HCT116 (cell line): ENCODE results near the gene APBA2. TPM values are rescaled to one million over a fixed set of nuclear protein-coding genes. Genes with fewer than 3 reads are reported as not detected.

Experiments used
- ATAC-seq: fragments of 200-7000 bp; cut with Tn5 transposase; 2 replicates; pipeline ENCODE4 v1.9.1; 2020; ENCODE audit warnings: mild to moderate bottlenecking, moderate library complexity
- BruUV-seq: library from RNA; stranded (reverse); fragments of 400-500 nt; replicated peaks from 2 replicates; lab custom pipeline; 2021; lab: Mats Ljungman, UMichigan
- CTCF ChIA-PET: fragments of 300-600 bp; sonication (Branson Sonifier 250); formaldehyde crosslinking; loops from one replicate; lab custom pipeline; 2021; ENCODE audit warnings: antibody characterized with exemption; lab: Charles Lee
- POLR2A ChIA-PET: fragments of 300-600, 350-600 bp; sonication (Branson Sonifier 250); formaldehyde crosslinking; loops from one replicate; lab custom pipeline; 2021; ENCODE audit warnings: antibody characterized with exemption; lab: Charles Lee
- RAD21 ChIA-PET, 2 experiments: fragments of 300-600 bp; sonication (Branson Sonifier 250); formaldehyde crosslinking; loops; one replicate each; lab custom pipeline; 2023; ENCODE audit warnings: low total read pairs in 2 of 2; ENCODE audit not compliant: uncharacterized antibody in 2 of 2, unreplicated experiment in 2 of 2, low non-redundant PET in 1 of 2; lab: Charles Lee
- DNase-seq: peaks from one replicate; pipeline ENCODE4 v3.0.0-alpha.2; 2010; ENCODE audit warnings: low read depth, low spot score
- H2AFZ ChIP-seq: fragments of 200-600 bp; shearing (Covaris generic), sonication (generic); 2 replicates; pipeline ENCODE4 v1.6.1; 2017; ENCODE audit warnings: low read depth, mixed run types, mixed read lengths, antibody characterized with exemption, low read length; ENCODE audit not compliant: poor library complexity, severe bottlenecking
- H3K27ac ChIP-seq: 2 replicates; pipeline ENCODE4 v1.5.1; 2012; ENCODE audit warnings: low read depth, low read length
- H3K27me3 ChIP-seq: fragments of 200-600 bp; sonication (generic); 2 replicates; pipeline ENCODE4 v1.6.1; 2016; ENCODE audit warnings: mixed run types, low read length, mixed read lengths; ENCODE audit not compliant: insufficient read depth
- H3K36me3 ChIP-seq, 2 experiments: fragments of 200-500 bp in 1 of 2; fragments of 200-600 bp in 1 of 2; sonication (Bioruptor generic) in 1 of 2; sonication (generic) in 1 of 2; 2 replicates each; pipeline versions ENCODE4 v1.5.1 to v1.6.1; 2014 to 2016; ENCODE audit warnings: low read length in 2 of 2, inconsistent platforms in 1 of 2, mixed read lengths in 1 of 2, mixed run types in 1 of 2; ENCODE audit not compliant: insufficient read depth in 2 of 2, control insufficient read depth in 1 of 2
- H3K4me1 ChIP-seq, 2 experiments: fragments of 200-600 bp in 1 of 2; sonication (generic) in 1 of 2; 2 replicates each; pipeline versions ENCODE4 v1.5.1 to v1.6.1; 2012 to 2017; ENCODE audit warnings: low read length in 2 of 2, inconsistent platforms in 1 of 2, mild to moderate bottlenecking in 1 of 2, mixed read lengths in 1 of 2, mixed run types in 1 of 2, moderate library complexity in 1 of 2; ENCODE audit not compliant: insufficient read depth in 2 of 2, control insufficient read depth in 1 of 2
- H3K4me2 ChIP-seq: fragments of 200-600 bp; sonication (generic); 2 replicates; pipeline ENCODE4 v1.6.1; 2017; ENCODE audit warnings: mixed run types, low read length, mixed read lengths
- H3K4me3 ChIP-seq, 2 experiments: fragments of 200-600 bp in 1 of 2; sonication (generic) in 1 of 2; replicated peaks in 1 of 2; 2 replicates each; pipeline ENCODE4 v1.5.1; 2011 to 2016; ENCODE audit warnings: low read length in 2 of 2, control low read depth in 1 of 2, low read depth in 1 of 2, mild to moderate bottlenecking in 1 of 2, mixed read lengths in 1 of 2, mixed run types in 1 of 2
- H3K79me2 ChIP-seq: fragments of 200-600 bp; sonication (generic); 2 replicates; pipeline ENCODE4 v1.6.1; 2017; ENCODE audit warnings: mild to moderate bottlenecking, mixed run types, low read length, moderate library complexity, mixed read lengths; ENCODE audit not compliant: insufficient read depth
- H3K9ac ChIP-seq: fragments of 200-600 bp; sonication (generic); 2 replicates; pipeline ENCODE4 v1.6.1; 2016; ENCODE audit warnings: low read length, mixed read lengths
- H3K9me2 ChIP-seq: fragments of 200-600 bp; sonication (generic), shearing (Covaris generic); 2 replicates; pipeline ENCODE4 v1.6.1; 2017; ENCODE audit warnings: mixed run types, mild to moderate bottlenecking, moderate library complexity; ENCODE audit not compliant: insufficient read depth
- H3K9me3 ChIP-seq, 2 experiments: fragments of 200-500 bp in 1 of 2; fragments of 200-600 bp in 1 of 2; sonication (Bioruptor generic) in 1 of 2; sonication (generic) in 1 of 2; 2 replicates each; pipeline ENCODE4 v1.6.1; 2014 to 2017; ENCODE audit warnings: low read length in 2 of 2, mixed read lengths in 2 of 2, inconsistent platforms in 1 of 2, low read depth in 1 of 2, mild to moderate bottlenecking in 1 of 2, mixed run types in 1 of 2, moderate library complexity in 1 of 2; ENCODE audit not compliant: control insufficient read depth in 1 of 2, insufficient read depth in 1 of 2
- H4K20me1 ChIP-seq: fragments of 200-600 bp; sonication (generic), shearing (Covaris generic); 2 replicates; pipeline ENCODE4 v1.6.1; 2017; ENCODE audit warnings: mixed run types, mild to moderate bottlenecking, moderate library complexity; ENCODE audit not compliant: insufficient read depth
- CEBPB ChIP-seq: IDR thresholded peaks from 2 replicates; pipeline ENCODE4 v1.6.1; 2012; ENCODE audit warnings: low read depth
- ELF1 ChIP-seq: IDR thresholded peaks from 2 replicates; pipeline ENCODE4 v1.6.1; 2012; ENCODE audit warnings: low read depth, borderline replicate concordance
- EZH2phosphoT487 ChIP-seq: fragments of 200-600 bp; IDR thresholded peaks from 2 replicates; pipeline ENCODE4 v1.6.1; 2018; ENCODE audit warnings: antibody characterized with exemption, borderline replicate concordance
- FOSL1 ChIP-seq: IDR thresholded peaks from 2 replicates; pipeline ENCODE4 v1.6.1; 2012; ENCODE audit warnings: low read depth
- POLR2A ChIP-seq: IDR thresholded peaks from 2 replicates; pipeline ENCODE4 v1.7.0; 2011; ENCODE audit warnings: borderline replicate concordance; ENCODE audit not compliant: insufficient read depth, insufficient read length; ENCODE audit errors: extremely low read depth
- POLR2AphosphoS5 ChIP-seq: IDR thresholded peaks from 2 replicates; pipeline ENCODE4 v1.6.1; 2011; ENCODE audit warnings: mild to moderate bottlenecking, low read depth, low read length, moderate library complexity
- RAD21 ChIP-seq: IDR thresholded peaks from 2 replicates; pipeline ENCODE4 v1.6.1; 2012; ENCODE audit warnings: low read depth, mild to moderate bottlenecking
- SP1 ChIP-seq: IDR thresholded peaks from 2 replicates; pipeline ENCODE4 v1.6.1; 2012; ENCODE audit warnings: low read depth
- TCF7L2 ChIP-seq: IDR thresholded peaks from 2 replicates; pipeline ENCODE4 v1.7.0; 2011; ENCODE audit warnings: borderline replicate concordance, inconsistent platforms; ENCODE audit not compliant: insufficient read depth, insufficient read length; ENCODE audit errors: extremely low read depth
- ZFX ChIP-seq: fragments of 450-650 bp; IDR thresholded peaks from 2 replicates; pipeline ENCODE4 v1.6.1; 2017
- ZNF274 ChIP-seq: fragments of 200-500 bp; sonication (Bioruptor generic); IDR thresholded peaks from 2 replicates; pipeline ENCODE4 v1.6.1; 2014; ENCODE audit warnings: mild to moderate bottlenecking, low read depth, low read length, inconsistent platforms
- intact Hi-C: fragments of 100-400 bp; cut with micrococcal nuclease; formaldehyde crosslinking; loops from 2 replicates; pipeline ENCODE4 v1.10.0; 2022
- total RNA-seq: library from RNA; stranded (reverse); gene quantifications from one replicate; pipeline ENCODE4 v1.2.1, GENCODE V29; 2021; ENCODE audit not compliant: unreplicated experiment
- TF ChIP-seq, protein P1 (sequence below): IDR thresholded peaks from 2 replicates; pipeline ENCODE4 v1.6.1; 2011; ENCODE audit warnings: mild to moderate bottlenecking, low read length, moderate library complexity; ENCODE audit not compliant: insufficient replicate concordance; ENCODE audit errors: extremely low read depth
- TF ChIP-seq, protein P2 (sequence below): IDR thresholded peaks from 2 replicates; pipeline ENCODE4 v1.6.1; 2012

The APBA2 gene
- total RNA-seq, 1 experiment from 2014 or later, result 0.47 TPM

- DNase-seq (no peak), ATAC-seq (no peak)
- ChIA-PET CTCF (no interaction called here), POLR2A (no interaction called here), RAD21 (no interaction called here)
- no peaks in the 10 kb centered on the region for H3K4me1 ChIP-seq
- H3K4me3 ChIP-seq, result no peak overlapping the region
- H3K9me3 ChIP-seq, result no peaks in the 10 kb centered on the region
- H3K27me3 ChIP-seq, result no peaks in the 10 kb centered on the region
- intact Hi-C loops, result no loop called here
- no peak overlapping the region for H3K27ac ChIP-seq
- H3K4me2 ChIP-seq, result no peak overlapping the region
- TF ChIP-seq TCF7L2 (no peak), ELF1 (no peak), SP1 (no peak), FOSL1 (no peak), POLR2A (no peak), POLR2AphosphoS5 (no peak), ZFX (no peak), CEBPB (no peak), ZNF274 (no peak), RAD21 (no peak), EZH2phosphoT487 (no peak)
- TF ChIP-seq, protein P1, sequence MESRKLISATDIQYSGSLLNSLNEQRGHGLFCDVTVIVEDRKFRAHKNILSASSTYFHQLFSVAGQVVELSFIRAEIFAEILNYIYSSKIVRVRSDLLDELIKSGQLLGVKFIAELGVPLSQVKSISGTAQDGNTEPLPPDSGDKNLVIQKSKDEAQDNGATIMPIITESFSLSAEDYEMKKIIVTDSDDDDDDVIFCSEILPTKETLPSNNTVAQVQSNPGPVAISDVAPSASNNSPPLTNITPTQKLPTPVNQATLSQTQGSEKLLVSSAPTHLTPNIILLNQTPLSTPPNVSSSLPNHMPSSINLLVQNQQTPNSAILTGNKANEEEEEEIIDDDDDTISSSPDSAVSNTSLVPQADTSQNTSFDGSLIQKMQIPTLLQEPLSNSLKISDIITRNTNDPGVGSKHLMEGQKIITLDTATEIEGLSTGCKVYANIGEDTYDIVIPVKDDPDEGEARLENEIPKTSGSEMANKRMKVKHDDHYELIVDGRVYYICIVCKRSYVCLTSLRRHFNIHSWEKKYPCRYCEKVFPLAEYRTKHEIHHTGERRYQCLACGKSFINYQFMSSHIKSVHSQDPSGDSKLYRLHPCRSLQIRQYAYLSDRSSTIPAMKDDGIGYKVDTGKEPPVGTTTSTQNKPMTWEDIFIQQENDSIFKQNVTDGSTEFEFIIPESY, result no peak
- TF ChIP-seq, protein P2, sequence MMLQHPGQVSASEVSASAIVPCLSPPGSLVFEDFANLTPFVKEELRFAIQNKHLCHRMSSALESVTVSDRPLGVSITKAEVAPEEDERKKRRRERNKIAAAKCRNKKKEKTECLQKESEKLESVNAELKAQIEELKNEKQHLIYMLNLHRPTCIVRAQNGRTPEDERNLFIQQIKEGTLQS, result no peak
- H3K9me2 ChIP-seq, result no peaks in the 10 kb centered on the region
- no TSS peak for BruUV-seq
- no peaks in the 10 kb centered on the region for H4K20me1 ChIP-seq
- no peak overlapping the region for H2AFZ ChIP-seq
- H3K36me3 ChIP-seq, result no peaks in the 10 kb centered on the region
- H3K79me2 ChIP-seq, result no peaks in the 10 kb centered on the region
- H3K9ac ChIP-seq, result no peak overlapping the region
Observed at GRCh38 chr15:29034593-29035335, 149.0 kb downstream of the APBA2 start.
